ENCODE measurements around the gene MUC20.

DNA sequence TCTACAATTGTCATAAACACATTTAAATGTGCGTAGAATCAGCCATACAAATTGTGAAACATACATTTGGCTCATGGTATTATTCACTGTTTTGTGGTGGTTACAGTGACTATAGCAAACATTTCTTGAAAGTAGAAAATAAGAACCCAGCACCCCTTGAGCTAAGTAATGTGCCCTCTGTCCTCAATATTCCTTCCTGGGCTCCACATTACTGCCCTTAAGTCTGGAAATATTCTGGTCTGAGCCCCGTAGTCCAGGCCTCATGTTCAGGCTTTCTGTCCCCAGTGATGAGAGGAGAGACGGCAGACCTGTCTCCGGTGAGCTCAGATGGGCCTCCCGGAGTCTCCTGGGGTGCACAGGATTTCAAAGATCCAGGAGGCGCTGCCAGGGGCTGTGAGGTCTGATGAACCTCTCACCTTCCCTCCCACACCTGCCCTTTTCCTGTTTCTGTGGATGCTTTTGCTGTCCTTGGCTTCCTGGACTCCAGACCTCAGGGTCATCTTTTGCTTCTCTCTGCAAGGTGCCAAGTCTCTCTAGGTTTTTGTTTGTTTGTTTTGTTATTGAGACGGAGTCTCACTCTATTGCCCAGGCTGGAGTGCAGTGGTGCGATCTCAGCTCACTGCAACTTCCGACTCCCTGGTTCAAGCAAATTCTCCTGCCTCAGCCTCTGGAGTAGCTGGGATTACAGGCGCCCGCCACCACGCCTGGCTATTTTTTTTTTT is 8.8 kb upstream of the MUC20 start:
- TF ChIP-seq, protein P1, sequence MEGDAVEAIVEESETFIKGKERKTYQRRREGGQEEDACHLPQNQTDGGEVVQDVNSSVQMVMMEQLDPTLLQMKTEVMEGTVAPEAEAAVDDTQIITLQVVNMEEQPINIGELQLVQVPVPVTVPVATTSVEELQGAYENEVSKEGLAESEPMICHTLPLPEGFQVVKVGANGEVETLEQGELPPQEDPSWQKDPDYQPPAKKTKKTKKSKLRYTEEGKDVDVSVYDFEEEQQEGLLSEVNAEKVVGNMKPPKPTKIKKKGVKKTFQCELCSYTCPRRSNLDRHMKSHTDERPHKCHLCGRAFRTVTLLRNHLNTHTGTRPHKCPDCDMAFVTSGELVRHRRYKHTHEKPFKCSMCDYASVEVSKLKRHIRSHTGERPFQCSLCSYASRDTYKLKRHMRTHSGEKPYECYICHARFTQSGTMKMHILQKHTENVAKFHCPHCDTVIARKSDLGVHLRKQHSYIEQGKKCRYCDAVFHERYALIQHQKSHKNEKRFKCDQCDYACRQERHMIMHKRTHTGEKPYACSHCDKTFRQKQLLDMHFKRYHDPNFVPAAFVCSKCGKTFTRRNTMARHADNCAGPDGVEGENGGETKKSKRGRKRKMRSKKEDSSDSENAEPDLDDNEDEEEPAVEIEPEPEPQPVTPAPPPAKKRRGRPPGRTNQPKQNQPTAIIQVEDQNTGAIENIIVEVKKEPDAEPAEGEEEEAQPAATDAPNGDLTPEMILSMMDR (IDR thresholded peaks at IDR 0.05; ENCODE audit: insufficient read depth, low read depth, low read length): no peak
- TF ChIP-seq EZH2 (IDR thresholded peaks at IDR 0.05; ENCODE audit: insufficient read depth, low read length): no peak
